Effector memory CD8-positive, alpha-beta T cell (primary cell): ENCODE measurements around the gene BORCS6.

Source experiments
- ATAC-seq: fragments of 150-1000 bp; cut with Tn5 transposase; replicated peaks from 2 replicates; pipeline ENCODE4 v1.10.0; 2021; ENCODE audit warnings: mild to moderate bottlenecking, moderate library complexity
- DNase-seq, 3 experiments: peaks; one replicate each; pipeline ENCODE4 v3.0.0; 2021
- H3K27ac Mint-ChIP-seq, 2 donors: one replicate each; pipeline ENCODE4 v1.8.0; 2022; ENCODE audit warnings: mild to moderate bottlenecking in 2 of 2, mixed read lengths in 2 of 2, moderate library complexity in 2 of 2
- H3K27me3 Mint-ChIP-seq, 2 donors: one replicate each; pipeline ENCODE4 v1.8.0; 2022; ENCODE audit warnings: mixed read lengths in 2 of 2
- H3K36me3 Mint-ChIP-seq: one replicate; pipeline ENCODE4 v1.8.0; 2022; ENCODE audit warnings: mild to moderate bottlenecking, moderate library complexity, mixed read lengths; ENCODE audit not compliant: insufficient read depth
- H3K4me1 Mint-ChIP-seq, 2 donors: one replicate each; pipeline ENCODE4 v1.8.0; 2022; ENCODE audit warnings: low read depth in 2 of 2, mixed read lengths in 2 of 2
- H3K4me3 Mint-ChIP-seq, 2 donors: one replicate each; pipeline ENCODE4 v1.8.0; 2022; ENCODE audit warnings: mild to moderate bottlenecking in 2 of 2, mixed read lengths in 2 of 2, moderate library complexity in 2 of 2
- H3K9me3 Mint-ChIP-seq, 2 donors: one replicate each; pipeline ENCODE4 v1.8.0; 2022; ENCODE audit warnings: mixed read lengths in 2 of 2
- total RNA-seq, 9 experiments: gene quantifications; one replicate each; lab custom pipeline; 2026; lab: John Stamatoyannopoulos, UW

Gene BORCS6
- total RNA-seq, result 9.7 to 32.0 (median 12.1) reads per million in 9 experiments

GRCh38 chr17:8189711-8190477, at the start of gene BORCS6:
TSS of gene BORCS6 (minus strand) at chr17:8190180. CDS start at chr17:8190140, 40 bp downstream.
- DNase-seq (peak; percentile 86 to 91 (median 90)), ATAC-seq (peak; percentile 70)
- peaks cover 10 to 11% of the 10 kb centered on the region in 2 donors for H3K4me1 Mint-ChIP-seq
- H3K27me3 Mint-ChIP-seq, result no peaks in the 10 kb centered on the region
- H3K4me3 Mint-ChIP-seq, result no peak within 1 kb of the TSS
- H3K27ac Mint-ChIP-seq, result no peak within 1 kb of the TSS
- H3K9me3 Mint-ChIP-seq, result no peaks in the 10 kb centered on the region
- H3K36me3 Mint-ChIP-seq, result peaks cover 11% of the 10 kb centered on the region

- Mint-ChIP-seq H3K36me3 (peaks cover 89% of the 10 kb centered on the region), H3K4me3 (no peak overlapping the region), H3K4me1 (peaks cover 15 to 25% of the 10 kb centered on the region in 2 donors), H3K27ac (no peak overlapping the region), H3K9me3 (no peaks in the 10 kb centered on the region), H3K27me3 (no peaks in the 10 kb centered on the region)
- no peak for DNase-seq
- ATAC-seq, result no peak
These were observed 47.9 kb upstream of the BORCS6 start for GRCh38 chr17:8237886-8238285.

DNA sequence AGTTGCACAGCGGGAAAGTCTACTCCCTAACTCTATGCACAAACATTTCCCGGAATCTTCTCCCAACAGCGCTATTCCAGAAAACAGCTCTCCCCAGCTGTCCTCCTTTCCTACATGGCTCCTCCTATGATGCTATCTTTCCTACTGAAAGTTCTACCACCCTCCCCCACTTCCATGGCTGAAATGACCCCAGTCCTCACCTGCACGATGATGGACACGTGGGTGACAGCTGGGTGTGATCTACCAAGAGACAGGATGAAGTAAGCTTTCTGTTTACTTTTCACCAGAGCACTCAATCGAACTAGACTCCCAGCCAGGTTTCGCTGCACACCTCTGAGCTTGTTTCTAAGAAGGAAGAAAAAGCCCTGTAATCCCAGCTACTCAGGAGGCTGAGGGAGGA, 47.2 kb upstream of the BORCS6 start:
- H3K4me3 Mint-ChIP-seq, result no peak overlapping the region
- ATAC-seq (no peak), DNase-seq (no peak)
- H3K27me3 Mint-ChIP-seq, result no peaks in the 10 kb centered on the region
- no peak overlapping the region for H3K27ac Mint-ChIP-seq
- no peaks in the 10 kb centered on the region for H3K9me3 Mint-ChIP-seq
- H3K36me3 Mint-ChIP-seq, result peaks cover 93% of the 10 kb centered on the region
- peaks cover 10 to 20% of the 10 kb centered on the region in 2 donors for H3K4me1 Mint-ChIP-seq

GRCh38 chr17:8235676-8236075, 45.7 kb upstream of the BORCS6 start:
- Mint-ChIP-seq H3K9me3 (no peaks in the 10 kb centered on the region), H3K4me3 (no peak overlapping the region), H3K36me3 (peaks cover 96% of the 10 kb centered on the region), H3K27me3 (no peaks in the 10 kb centered on the region), H3K27ac (no peak overlapping the region), H3K4me1 (peaks cover 10 to 20% of the 10 kb centered on the region in 2 donors)
- ATAC-seq (no peak), DNase-seq (no peak)

DNA sequence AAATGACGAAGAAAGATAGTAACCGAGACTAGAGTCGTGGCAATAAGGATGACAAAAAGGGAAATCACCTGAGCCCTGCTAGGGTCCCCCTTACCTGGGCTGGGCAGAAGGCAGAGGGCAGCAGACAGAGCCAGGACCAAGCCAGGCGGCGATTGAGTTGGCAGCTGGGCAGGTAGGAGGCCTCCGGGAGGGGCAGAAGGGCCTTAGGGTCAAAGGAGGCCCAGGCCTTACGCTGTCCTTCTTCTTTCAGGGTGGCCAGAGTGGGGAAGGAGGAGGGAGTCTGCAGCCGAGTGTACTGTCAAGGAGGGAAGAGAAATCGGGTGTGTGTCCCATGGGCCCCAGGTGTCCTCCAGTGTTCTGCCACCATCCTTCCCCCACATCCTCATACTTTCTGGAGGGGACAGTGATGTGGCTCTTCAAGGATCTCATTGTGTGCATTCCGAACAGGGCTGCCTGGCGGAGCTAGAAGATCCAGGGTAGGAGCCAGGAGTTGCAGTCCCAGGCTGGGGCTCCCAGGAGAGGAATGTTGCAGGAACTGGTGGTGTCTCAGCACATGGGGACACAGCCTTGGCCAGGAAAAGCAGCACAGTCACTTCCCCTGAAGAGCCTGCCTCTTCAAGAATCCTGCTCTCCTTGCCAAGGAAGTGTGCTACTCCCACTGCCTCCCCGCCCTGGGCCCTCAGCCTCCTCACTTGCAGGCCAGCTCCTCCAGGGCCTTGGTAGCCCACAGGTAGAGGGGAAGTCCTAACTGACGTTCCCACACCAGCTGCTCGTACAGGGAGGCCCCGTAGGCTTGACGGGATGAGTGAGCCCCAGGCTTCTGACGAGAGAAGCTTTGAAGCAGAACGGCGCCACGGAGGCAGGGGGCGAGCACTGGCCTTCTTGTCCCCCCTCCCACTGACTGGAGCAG, 44.6 kb upstream of the BORCS6 start:
- Mint-ChIP-seq H3K27ac (no peak overlapping the region), H3K27me3 (no peaks in the 10 kb centered on the region), H3K9me3 (no peaks in the 10 kb centered on the region), H3K4me3 (no peak overlapping the region), H3K4me1 (peaks cover 8 to 22% of the 10 kb centered on the region in 2 donors), H3K36me3 (peaks cover 95% of the 10 kb centered on the region)
- no peak for ATAC-seq
- DNase-seq, result no peak

- H3K9me3 Mint-ChIP-seq, result no peaks in the 10 kb centered on the region
- ATAC-seq (no peak), DNase-seq (no peak)
- no peak overlapping the region for H3K4me3 Mint-ChIP-seq
- peaks cover 15 to 33% of the 10 kb centered on the region in 2 donors for H3K4me1 Mint-ChIP-seq
- peak overlapping the region; percentile 44 to 54 for H3K27ac Mint-ChIP-seq
- peaks cover 93% of the 10 kb centered on the region for H3K36me3 Mint-ChIP-seq
- no peaks in the 10 kb centered on the region for H3K27me3 Mint-ChIP-seq
These were observed 41.7 kb upstream of the BORCS6 start for GRCh38 chr17:8231701-8232100.

DNA sequence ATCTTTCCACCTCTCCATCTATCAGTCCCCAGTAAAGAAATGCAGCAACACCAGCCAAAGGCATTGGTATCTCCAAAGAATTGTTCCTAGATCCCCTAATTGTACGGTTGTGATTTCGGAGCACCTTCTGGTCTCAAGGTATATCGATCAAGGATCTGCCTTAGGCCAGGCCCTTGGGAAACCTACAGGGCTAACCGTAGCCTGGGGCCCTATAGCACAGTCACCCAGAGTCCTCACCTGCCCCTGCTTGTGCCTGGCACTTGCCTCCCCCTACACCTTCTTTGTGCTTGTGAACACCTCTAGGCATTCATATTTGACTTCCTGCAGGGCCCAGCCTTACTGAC, 37.2 kb upstream of the BORCS6 start:
- H3K9me3 Mint-ChIP-seq, result no peaks in the 10 kb centered on the region
- peak overlapping the region; percentile 36 to 65 for H3K4me3 Mint-ChIP-seq
- ATAC-seq, result no peak
- H3K36me3 Mint-ChIP-seq, result peaks cover 88% of the 10 kb centered on the region
- peaks cover 4 to 9% of the 10 kb centered on the region in 2 donors for H3K27me3 Mint-ChIP-seq
- peak overlapping the region; percentile 94 to 97 for H3K27ac Mint-ChIP-seq
- no peak for DNase-seq
- peaks cover 45 to 58% of the 10 kb centered on the region in 2 donors for H3K4me1 Mint-ChIP-seq

GRCh38 chr17:8226536-8227237, 36.7 kb upstream of the BORCS6 start:
- peak in 1 of 3 experiments; percentile 43 for DNase-seq
- ATAC-seq, result no peak
- Mint-ChIP-seq H3K27me3 (peaks cover 4 to 14% of the 10 kb centered on the region in 2 donors), H3K9me3 (no peaks in the 10 kb centered on the region), H3K27ac (peak overlapping the region; percentile 94 to 97), H3K4me3 (peak overlapping the region; percentile 36 to 65), H3K4me1 (peaks cover 48 to 62% of the 10 kb centered on the region in 2 donors), H3K36me3 (peaks cover 89% of the 10 kb centered on the region)

GRCh38 chr17:8225813-8226535, 36.0 kb upstream of the BORCS6 start:
- H3K9me3 Mint-ChIP-seq, result no peaks in the 10 kb centered on the region
- peak overlapping the region; percentile 94 to 97 for H3K27ac Mint-ChIP-seq
- H3K4me3 Mint-ChIP-seq, result peak overlapping the region; percentile 36 to 65
- H3K36me3 Mint-ChIP-seq, result peaks cover 89% of the 10 kb centered on the region
- peaks cover 52 to 66% of the 10 kb centered on the region in 2 donors for H3K4me1 Mint-ChIP-seq
- H3K27me3 Mint-ChIP-seq, result peaks cover 7 to 18% of the 10 kb centered on the region in 2 donors
- DNase-seq (peak; percentile 68 to 90 (median 68)), ATAC-seq (peak; percentile 3)

GRCh38 chr17:8224891-8225812, 35.2 kb upstream of the BORCS6 start:
- DNase-seq, result no peak
- Mint-ChIP-seq H3K4me3 (peak overlapping the region; percentile 91 to 99), H3K4me1 (peaks cover 56 to 70% of the 10 kb centered on the region in 2 donors), H3K27ac (peak overlapping the region; percentile 100), H3K36me3 (peaks cover 89% of the 10 kb centered on the region), H3K27me3 (peaks cover 12 to 22% of the 10 kb centered on the region in 2 donors), H3K9me3 (peaks cover 0 to 2% of the 10 kb centered on the region in 2 donors)
- ATAC-seq, result no peak

- H3K4me1 Mint-ChIP-seq, result peaks cover 59 to 64% of the 10 kb centered on the region in 2 donors
- peak overlapping the region; percentile 91 to 99 for H3K4me3 Mint-ChIP-seq
- peaks cover 12 to 22% of the 10 kb centered on the region in 2 donors for H3K27me3 Mint-ChIP-seq
- peaks cover 88% of the 10 kb centered on the region for H3K36me3 Mint-ChIP-seq
- H3K27ac Mint-ChIP-seq, result peak overlapping the region; percentile 100
- ATAC-seq (no peak), DNase-seq (peak in 2 of 3 experiments; percentile 38 to 42)
- H3K9me3 Mint-ChIP-seq, result peaks cover 0 to 2% of the 10 kb centered on the region in 2 donors
These were observed 33.6 kb upstream of the BORCS6 start for GRCh38 chr17:8223356-8224126.
